Measurements from ENCODE around the gene HLA-DMB.

The HLA-DMB gene

DNA sequence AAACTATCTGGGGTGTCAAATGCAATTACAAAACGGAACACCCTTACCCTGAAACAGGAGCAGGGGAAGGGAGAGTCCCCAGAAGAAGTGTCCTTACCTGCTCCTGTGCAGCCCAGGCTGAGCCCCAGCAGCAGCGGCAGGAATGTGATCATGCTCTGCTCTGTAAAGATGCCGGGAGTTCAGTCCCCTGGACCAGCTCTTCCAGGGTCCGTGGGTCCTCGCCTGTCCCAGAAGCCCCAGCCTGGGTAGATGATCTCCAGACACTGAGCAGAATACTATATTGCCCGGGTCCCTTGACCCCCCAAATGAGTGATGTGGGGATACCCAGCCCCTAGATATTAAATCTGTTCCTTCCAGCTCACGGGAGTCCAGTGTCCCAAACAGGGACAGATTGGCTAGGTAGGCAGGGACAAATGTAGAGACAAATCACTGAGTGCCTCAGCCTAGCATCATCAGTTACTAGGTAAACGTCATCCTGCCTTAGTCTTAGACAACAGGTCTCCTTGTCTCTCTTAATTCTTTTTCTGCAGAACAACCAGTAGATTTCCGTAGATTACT lies at the start of gene HLA-DMB:
Gene HLA-DMB (minus strand): TSS at position 373 of the 558 bp plus-strand sequence. CDS start 221 bp downstream, at position 152.
- no peak for DNase-seq (ENCODE audit: extremely low read depth in 1 of 2, low read depth in 1 of 2)

DNA sequence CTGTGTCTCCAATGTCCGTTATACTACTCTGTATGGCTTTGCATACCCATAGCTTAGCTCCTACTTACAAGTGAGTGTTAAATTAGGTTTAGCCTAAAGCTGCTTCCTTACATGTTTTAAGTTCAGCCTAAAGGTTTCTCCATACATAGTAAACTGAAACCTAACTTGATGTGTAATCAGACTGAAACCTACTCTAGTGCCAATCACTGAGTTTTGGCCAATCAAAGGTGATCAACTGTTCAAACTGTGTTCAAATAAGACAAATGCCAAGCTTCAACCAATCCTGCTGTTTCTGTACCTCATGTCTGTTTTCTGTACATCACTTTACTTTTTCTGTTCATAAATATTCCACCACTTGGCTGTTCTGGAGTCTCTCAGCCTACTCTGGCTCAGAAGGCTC lies 48.5 kb upstream of the HLA-DMB start:
- no peak for DNase-seq (ENCODE audit: extremely low read depth in 1 of 2, low read depth in 1 of 2)

DNA sequence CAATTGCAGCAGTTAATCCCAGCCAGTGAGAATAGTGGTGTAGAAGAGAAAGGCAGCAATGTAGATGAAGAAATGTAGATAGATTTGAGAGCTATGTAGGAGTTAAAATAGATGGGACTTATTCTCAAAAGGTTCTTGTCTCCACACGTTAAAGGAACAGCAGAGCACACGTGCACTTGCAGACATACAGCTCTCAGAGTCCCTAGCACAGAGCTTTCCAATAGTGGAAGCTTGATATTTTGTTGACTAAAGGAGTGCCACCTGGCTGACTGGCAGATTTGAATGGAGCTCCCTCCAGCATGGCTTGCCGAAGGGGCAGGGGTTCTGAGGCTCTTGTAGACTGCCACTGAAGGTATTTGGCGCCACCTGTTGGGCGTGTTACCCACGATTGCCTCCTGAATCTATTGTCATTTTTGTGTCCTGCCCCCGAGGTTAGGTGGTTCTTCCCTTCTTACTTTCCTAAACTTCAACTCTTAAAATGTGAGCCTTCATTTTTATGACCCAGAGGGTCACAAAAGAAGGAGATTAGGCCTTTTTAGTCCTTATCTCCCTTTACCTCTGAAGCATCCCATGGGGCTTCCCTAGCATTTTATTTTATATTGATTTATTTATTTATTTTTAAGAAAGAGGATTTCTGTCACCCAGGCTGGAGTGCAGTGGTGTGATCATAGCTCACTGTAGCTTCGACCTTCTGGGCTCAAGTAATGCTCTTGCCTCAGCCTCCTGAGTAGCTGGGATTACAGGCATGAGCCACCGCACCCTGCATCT lies 44.0 kb upstream of the HLA-DMB start:
- DNase-seq (ENCODE audit: extremely low read depth in 1 of 2, low read depth in 1 of 2): peak; percentile 78 to 88

DNA sequence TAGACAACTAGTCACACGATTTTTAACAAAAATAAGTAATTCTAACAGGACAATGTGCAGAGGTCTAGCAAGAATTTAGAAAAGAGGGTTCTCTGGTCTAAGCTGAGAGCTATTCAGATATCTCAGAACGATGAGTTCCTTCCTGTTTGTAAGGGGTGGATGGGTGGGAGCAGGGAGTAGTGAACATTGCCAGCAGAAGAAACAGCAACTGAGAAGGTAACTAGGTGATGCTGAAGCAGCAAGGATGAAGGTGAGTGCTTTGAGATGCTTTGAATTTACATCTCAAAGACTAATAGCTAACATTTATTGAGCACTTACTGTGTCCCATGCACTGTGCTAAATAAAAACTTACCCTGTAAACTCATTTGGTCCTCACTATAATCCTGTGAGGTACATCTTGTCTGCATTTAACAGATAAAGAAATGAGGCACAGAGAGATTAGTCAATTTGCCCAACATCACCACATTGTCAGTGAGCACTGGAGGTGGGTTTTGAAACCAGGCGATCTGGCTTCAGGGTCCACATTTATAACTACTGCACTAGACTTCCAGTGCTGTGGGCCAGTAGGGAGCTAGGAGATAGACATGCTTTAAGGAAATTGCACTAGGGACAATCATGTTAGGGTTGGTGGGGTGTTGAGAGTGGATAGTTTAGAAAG lies 43.3 kb upstream of the HLA-DMB start:
- DNase-seq (ENCODE audit: extremely low read depth in 1 of 2, low read depth in 1 of 2): no peak

DNA sequence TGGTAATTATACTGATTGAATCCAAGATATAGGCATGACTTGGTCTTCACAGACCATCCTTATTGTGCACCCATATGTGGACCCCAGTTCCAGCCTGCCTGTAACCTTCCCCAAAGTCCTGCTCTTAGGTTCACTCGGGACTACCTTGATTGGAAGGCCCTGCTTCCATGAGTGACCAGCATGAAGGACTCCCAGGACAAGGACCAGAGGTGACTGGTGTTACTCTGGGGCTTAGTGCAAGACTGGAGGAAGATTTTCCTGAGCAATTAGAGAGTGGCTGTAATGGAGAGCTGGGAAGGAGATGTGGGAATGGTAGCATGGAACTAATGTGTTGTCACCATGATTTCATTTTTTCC lies 42.6 kb upstream of the HLA-DMB start:
- no peak for DNase-seq (ENCODE audit: extremely low read depth in 1 of 2, low read depth in 1 of 2)

DNA sequence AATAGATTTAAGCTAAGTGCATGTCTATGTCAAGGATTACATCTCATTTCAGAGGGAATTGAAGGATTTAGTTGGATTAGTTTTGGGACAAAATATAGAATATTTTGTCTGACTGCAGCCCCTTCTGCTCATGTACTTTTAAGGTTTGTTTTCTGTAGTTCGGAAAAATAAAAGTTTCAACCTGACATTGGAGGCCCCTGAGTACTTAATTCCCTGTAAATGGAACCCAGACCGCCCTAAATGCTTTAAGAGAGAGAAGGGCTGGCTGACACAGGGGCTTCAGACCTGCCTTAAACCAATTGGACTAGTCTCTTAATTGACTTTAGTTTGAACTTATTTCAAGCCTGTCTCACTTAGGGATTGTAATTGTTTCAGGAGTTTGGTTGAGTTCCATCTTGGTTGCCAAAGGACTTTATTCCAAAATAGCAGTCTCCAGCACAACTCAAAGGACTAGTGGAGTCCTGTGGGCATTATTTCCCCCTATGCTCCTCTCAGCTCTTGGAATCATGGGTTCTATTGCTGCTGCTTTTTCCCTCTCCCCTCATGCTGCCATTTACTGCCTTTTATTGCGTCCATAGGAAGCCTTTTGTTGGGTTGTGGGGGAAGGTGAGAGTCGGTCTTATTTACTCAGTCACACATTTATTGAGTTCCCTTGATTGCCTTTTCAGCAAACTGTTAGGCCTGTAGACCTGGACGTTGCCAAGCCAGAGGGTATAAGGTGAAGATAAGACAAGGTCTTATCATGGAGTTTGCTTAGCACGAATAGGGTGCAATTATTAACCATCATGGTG lies 42.1 kb upstream of the HLA-DMB start:
- no peak for DNase-seq (ENCODE audit: extremely low read depth in 1 of 2, low read depth in 1 of 2)

- DNase-seq (ENCODE audit: extremely low read depth in 1 of 2, low read depth in 1 of 2): no peak
Measured at GRCh38 chr6:32982084-32982701, 41.4 kb upstream of the HLA-DMB start.

- DNase-seq (ENCODE audit: extremely low read depth in 1 of 2, low read depth in 1 of 2): no peak
Measured at GRCh38 chr6:32980488-32981038, 39.7 kb upstream of the HLA-DMB start.

DNA sequence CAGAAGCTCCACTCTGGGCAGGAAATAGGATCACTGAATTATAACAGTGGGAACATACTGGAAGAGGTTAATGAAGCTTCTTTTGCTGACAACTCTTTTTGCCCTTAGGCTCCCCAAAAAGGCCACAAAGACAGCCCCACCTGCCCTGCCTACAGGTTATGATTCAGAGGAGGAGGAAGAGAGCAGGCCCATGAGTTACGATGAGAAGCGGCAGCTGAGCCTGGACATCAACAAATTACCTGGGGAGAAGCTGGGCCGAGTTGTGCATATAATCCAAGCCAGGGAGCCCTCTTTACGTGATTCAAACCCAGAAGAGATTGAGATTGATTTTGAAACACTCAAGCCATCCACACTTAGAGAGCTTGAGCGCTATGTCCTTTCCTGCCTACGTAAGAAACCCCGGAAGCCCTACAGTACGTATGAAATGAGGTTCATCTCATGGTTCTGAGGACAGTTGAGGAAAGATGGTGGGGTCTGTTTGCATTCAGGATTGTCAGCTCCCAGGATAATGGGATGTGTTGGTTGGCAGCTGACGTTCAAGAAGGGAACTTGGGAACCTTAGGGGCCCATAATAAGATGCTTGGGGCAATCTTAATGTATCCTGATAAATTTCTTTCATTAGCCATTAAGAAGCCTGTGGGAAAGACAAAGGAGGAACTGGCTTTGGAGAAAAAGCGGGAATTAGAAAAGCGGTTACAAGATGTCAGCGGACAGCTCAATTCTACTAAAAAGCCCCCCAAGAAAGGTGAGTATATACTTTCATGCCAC lies 39.1 kb upstream of the HLA-DMB start:
- DNase-seq (ENCODE audit: extremely low read depth in 1 of 2, low read depth in 1 of 2): no peak

DNA sequence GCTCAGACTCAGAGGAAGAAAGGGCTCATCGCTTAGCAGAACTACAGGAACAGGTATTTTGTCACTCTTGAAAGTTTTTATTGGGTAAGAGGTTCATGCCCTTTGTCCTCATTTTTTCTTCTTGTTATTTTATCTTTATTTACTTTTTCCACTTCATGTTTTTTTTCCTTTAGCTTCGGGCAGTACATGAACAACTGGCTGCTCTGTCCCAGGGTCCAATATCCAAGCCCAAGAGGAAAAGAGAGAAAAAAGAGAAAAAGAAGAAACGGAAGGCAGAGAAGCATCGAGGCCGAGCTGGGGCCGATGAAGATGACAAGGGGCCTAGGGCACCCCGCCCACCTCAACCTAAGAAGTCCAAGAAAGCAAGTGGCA lies 37.1 kb upstream of the HLA-DMB start:
- no peak for DNase-seq (ENCODE audit: extremely low read depth in 1 of 2, low read depth in 1 of 2)

GRCh38 chr6:32977272-32977952 lies 36.6 kb upstream of the HLA-DMB start:
- no peak for DNase-seq (ENCODE audit: extremely low read depth in 1 of 2, low read depth in 1 of 2)

DNA sequence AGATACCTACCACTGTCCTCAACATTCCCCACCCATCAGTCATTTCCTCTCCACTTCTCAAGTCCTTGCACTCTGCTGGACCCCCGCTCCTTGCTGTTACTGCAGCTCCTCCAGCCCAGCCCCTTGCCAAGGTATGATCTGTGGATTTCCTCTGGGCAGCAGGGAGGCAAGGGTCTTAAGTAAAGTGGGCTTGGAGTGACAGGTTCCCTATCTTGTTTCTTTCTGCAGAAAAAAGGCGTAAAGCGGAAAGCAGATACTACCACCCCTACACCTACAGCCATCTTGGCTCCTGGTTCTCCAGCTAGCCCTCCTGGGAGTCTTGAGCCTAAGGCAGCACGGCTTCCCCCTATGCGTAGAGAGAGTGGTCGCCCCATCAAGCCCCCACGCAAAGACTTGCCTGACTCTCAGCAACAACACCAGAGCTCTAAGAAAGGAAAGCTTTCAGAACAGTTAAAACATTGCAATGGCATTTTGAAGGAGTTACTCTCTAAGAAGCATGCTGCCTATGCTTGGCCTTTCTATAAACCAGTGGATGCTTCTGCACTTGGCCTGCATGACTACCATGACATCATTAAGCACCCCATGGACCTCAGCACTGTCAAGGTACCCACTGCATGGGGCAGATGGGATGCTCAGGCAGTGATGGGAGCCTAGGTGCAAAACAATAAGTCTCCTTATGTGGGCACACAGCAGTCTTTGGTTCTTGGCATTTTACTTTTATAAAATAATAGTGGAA lies 35.7 kb upstream of the HLA-DMB start:
- no peak for DNase-seq (ENCODE audit: extremely low read depth in 1 of 2, low read depth in 1 of 2)

DNA sequence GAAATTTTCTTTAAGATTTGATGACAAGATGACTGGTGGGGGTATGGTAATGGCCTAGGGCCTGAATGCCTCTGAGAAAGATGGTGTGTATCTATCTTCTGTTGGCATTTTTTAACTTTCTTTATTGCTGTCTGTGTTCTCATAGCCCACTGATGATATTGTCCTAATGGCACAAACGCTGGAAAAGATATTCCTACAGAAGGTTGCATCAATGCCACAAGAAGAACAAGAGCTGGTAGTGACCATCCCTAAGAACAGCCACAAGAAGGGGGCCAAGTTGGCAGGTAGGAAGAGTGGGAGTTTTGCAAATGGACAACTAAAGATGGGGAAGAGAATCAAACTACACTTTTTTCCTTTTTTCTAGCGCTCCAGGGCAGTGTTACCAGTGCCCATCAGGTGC lies 35.1 kb upstream of the HLA-DMB start:
- DNase-seq (ENCODE audit: extremely low read depth in 1 of 2, low read depth in 1 of 2): no peak

GRCh38 chr6:32974541-32975308 lies 33.9 kb upstream of the HLA-DMB start:
- DNase-seq (ENCODE audit: extremely low read depth in 1 of 2, low read depth in 1 of 2): no peak

DNA sequence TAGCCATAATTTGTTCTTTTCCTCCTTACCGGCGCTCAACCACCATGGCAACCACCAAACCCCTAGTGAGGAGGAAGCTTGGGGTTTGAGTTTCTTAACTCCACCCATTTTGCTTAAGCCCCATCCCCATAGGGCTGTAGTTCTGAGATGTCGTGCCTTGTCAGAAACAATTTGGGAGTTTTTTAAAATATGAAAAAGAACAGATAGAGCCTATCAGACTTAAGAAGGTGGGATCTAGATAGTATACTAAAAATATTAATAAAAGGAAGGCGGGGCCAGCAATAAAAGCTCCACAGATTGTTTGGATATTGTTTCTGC lies 33.1 kb upstream of the HLA-DMB start:
- no peak for DNase-seq (ENCODE audit: extremely low read depth in 1 of 2, low read depth in 1 of 2)

DNA sequence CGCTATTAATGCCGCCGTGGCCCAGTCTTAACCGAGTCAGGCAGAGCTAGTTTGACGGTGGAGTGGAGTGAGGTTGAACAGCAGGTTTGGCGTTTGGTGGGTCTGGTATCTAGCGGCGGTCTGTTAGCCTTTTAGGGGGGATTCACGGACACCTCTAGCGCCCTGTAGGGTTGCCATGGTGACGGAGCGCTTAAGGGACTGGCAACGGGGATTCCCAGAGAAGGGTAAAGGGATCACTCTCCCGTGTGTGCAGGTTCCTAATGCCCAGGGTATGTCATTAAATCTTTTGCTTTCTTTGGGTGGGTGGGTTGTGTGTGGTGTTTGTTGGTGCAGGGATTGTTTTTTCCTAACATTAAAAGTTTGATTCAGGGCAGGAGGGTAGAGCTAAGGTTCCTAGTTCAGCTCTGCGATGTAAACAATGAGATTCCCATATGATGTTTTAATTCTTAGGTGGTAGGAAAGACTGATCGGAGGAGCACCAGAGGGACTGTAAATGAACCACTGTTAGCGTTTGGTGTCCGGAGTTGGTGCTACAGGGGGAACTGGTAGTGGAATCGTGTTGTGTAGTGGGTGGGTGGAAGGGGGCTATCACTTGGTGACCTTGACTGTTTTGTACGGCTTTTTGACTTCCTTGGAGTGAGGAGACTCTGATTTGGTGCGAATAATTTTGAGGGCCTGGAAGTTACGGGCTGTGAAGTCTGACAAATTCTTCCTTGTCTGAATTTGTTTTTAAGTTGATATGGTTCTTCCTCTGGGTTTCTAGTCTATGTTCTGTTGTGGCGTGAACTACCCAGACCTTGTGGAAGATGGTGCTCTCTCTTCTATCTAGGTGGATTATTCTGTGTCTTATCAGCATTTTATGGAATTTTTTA lies 32.6 kb upstream of the HLA-DMB start:
- peak in 1 of 2 donors; percentile 32 for DNase-seq (ENCODE audit: extremely low read depth in 1 of 2, low read depth in 1 of 2)

Measured in activated CD8-positive, alpha-beta memory T cell treated with anti-CD3 and anti-CD28 coated beads for 1 hour (primary cell).